Keratinocyte (primary cell): ENCODE data around the gene GSAP. TPM values are rescaled to one million over a fixed set of nuclear protein-coding genes. Genes with fewer than 3 reads are reported as not detected.

Experiments
- DNase-seq: peaks from one replicate; pipeline ENCODE4 v3.0.0-alpha.2; 2011; ENCODE audit warnings: low read depth, missing footprints, low spot score
- FAIRE-seq: peaks from 2 replicates; lab custom pipeline; 2011; peaks lifted over from hg19 to GRCh38; lab: Jason Lieb, UNC
- H2AFZ ChIP-seq: 2 replicates; pipeline ENCODE4 v1.6.0; 2012; ENCODE audit warnings: low read length, control low read depth, inconsistent platforms; ENCODE audit not compliant: control insufficient read depth
- H3K27ac ChIP-seq: 2 replicates; pipeline ENCODE4 v1.5.1; 2011; ENCODE audit warnings: low read length; ENCODE audit not compliant: control insufficient read depth, insufficient read depth
- H3K27me3 ChIP-seq: 3 replicates; pipeline ENCODE4 v1.6.0; 2011; ENCODE audit warnings: low read length; ENCODE audit not compliant: control insufficient read depth, insufficient read depth; ENCODE audit errors: extremely low read depth
- H3K36me3 ChIP-seq, 2 experiments: 2 replicates in 1 of 2; 3 replicates in 1 of 2; pipeline ENCODE4 v1.5.1; 2011; ENCODE audit warnings: low read length in 2 of 2, mild to moderate bottlenecking in 1 of 2; ENCODE audit not compliant: control insufficient read depth in 2 of 2, insufficient read depth in 2 of 2; ENCODE audit errors: extremely low read depth in 1 of 2
- H3K4me1 ChIP-seq: 3 replicates; pipeline ENCODE4 v1.5.1; 2011; ENCODE audit warnings: low read length; ENCODE audit not compliant: control insufficient read depth, insufficient read depth; ENCODE audit errors: extremely low read depth
- H3K4me2 ChIP-seq: 3 replicates; pipeline ENCODE4 v1.6.0; 2011; ENCODE audit warnings: low read depth, low read length; ENCODE audit not compliant: control insufficient read depth, insufficient read depth; ENCODE audit errors: extremely low read depth
- H3K4me3 ChIP-seq, 3 experiments: fragments of 200-600 bp in 1 of 3; sonication (generic) in 1 of 3; 2 replicates in 2 of 3; 3 replicates in 1 of 3; pipeline ENCODE4 v1.5.1; 2011 to 2016; ENCODE audit warnings: low read length in 3 of 3, mild to moderate bottlenecking in 3 of 3, control low read depth in 2 of 3, inconsistent platforms in 1 of 3, low read depth in 1 of 3, mixed read lengths in 1 of 3, mixed run types in 1 of 3, moderate library complexity in 1 of 3; ENCODE audit not compliant: control insufficient read depth in 2 of 3, insufficient read depth in 2 of 3; ENCODE audit errors: extremely low read depth in 1 of 3
- H3K79me2 ChIP-seq: 2 replicates; pipeline ENCODE4 v1.6.0; 2012; ENCODE audit warnings: low read length; ENCODE audit not compliant: control insufficient read depth, insufficient read depth
- H3K9ac ChIP-seq: 3 replicates; pipeline ENCODE4 v1.6.0; 2011; ENCODE audit warnings: low read length; ENCODE audit not compliant: control insufficient read depth, insufficient read depth; ENCODE audit errors: extremely low read depth
- H3K9me1 ChIP-seq: 3 replicates; pipeline ENCODE4 v1.6.0; 2011; ENCODE audit warnings: low read length; ENCODE audit not compliant: control insufficient read depth, insufficient read depth; ENCODE audit errors: extremely low read depth
- H3K9me3 ChIP-seq: 2 replicates; pipeline ENCODE4 v1.5.1; 2012; ENCODE audit warnings: low read depth, low read length; ENCODE audit not compliant: control insufficient read depth
- H4K20me1 ChIP-seq: 3 replicates; pipeline ENCODE4 v1.6.0; 2011; ENCODE audit warnings: low read length; ENCODE audit not compliant: control insufficient read depth, insufficient read depth; ENCODE audit errors: extremely low read depth
- EZH2 ChIP-seq: IDR thresholded peaks from one replicate; pipeline ENCODE4 v1.6.1; 2012; ENCODE audit warnings: inconsistent platforms, mild to moderate bottlenecking, low read length, moderate library complexity
- dilution Hi-C: fragments of 300-500 bp; cut with MboI; formaldehyde crosslinking; loops from one replicate; pipeline ENCODE4 v1.7.0; 2020; ENCODE audit warnings: low sequenced_read_pairs; ENCODE audit not compliant: extremely low pct_ligation_motif_present
- polyA plus RNA-seq, 5 experiments: library from polyadenylated mRNA; depleted of rRNA in 3 of 5; stranded (reverse) in 3 of 5; stranded (forward) in 1 of 5; unstranded in 1 of 5; fragments of >200 nt; gene quantifications; 1 replicate in 1 of 5; 2 replicates in 3 of 5; 3 replicates in 1 of 5; pipeline versions ENCODE4 v1.2.1 to v1.2.3, GENCODE V29; 2011 to 2012; ENCODE audit warnings: missing spikeins in 2 of 5, low read depth in 1 of 5, low replicate concordance in 1 of 5
- TF ChIP-seq, protein P1 (sequence below), 3 experiments: IDR thresholded peaks in 1 of 3; conservative IDR thresholded peaks in 1 of 3; optimal IDR thresholded peaks in 1 of 3; 2 replicates in 2 of 3; 3 replicates in 1 of 3; pipeline versions ENCODE3 to v1.5.1; 2011; ENCODE audit warnings: low read length in 3 of 3, mild to moderate bottlenecking in 3 of 3, moderate library complexity in 2 of 3, control low read depth in 1 of 3, inconsistent platforms in 1 of 3; ENCODE audit not compliant: insufficient read depth in 2 of 3; ENCODE audit errors: extremely low read depth in 1 of 3

The GSAP gene
- polyA plus RNA-seq, 1 donor (not counting 4 experiments of a cell fraction or from before 2014, with no cell fraction given), result 5.4 TPM

DNA sequence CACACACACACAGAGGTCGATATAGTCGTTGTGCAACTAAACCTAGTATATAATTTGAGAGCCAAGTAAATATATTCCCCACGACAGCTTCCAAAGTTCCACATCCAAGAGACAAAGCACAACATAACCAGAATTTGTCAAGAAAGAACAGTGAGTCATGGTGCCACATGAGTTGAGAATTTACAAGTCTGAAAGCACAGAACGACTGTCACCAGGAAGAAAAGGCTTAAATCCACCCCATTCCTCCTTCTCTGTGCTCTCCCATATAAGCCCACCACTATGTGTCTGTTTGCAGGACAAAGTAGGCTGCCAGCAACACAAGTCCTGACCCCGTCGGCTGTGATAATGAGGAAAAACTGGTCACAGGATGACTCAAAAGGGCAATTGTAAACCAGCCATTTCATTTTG is 32.8 kb downstream of the GSAP start:
- TF ChIP-seq, protein P1, sequence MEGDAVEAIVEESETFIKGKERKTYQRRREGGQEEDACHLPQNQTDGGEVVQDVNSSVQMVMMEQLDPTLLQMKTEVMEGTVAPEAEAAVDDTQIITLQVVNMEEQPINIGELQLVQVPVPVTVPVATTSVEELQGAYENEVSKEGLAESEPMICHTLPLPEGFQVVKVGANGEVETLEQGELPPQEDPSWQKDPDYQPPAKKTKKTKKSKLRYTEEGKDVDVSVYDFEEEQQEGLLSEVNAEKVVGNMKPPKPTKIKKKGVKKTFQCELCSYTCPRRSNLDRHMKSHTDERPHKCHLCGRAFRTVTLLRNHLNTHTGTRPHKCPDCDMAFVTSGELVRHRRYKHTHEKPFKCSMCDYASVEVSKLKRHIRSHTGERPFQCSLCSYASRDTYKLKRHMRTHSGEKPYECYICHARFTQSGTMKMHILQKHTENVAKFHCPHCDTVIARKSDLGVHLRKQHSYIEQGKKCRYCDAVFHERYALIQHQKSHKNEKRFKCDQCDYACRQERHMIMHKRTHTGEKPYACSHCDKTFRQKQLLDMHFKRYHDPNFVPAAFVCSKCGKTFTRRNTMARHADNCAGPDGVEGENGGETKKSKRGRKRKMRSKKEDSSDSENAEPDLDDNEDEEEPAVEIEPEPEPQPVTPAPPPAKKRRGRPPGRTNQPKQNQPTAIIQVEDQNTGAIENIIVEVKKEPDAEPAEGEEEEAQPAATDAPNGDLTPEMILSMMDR (optimal IDR thresholded peaks at IDR 0.05 in 1 of 3, IDR thresholded peaks at IDR 0.05 in 1 of 3, conservative IDR thresholded peaks at IDR 0.05 in 1 of 3; ENCODE audit: extremely low read depth in 1 of 3, insufficient read depth in 2 of 3, low read length in 3 of 3), result no peak
- TF ChIP-seq EZH2, result no peak
- Histone ChIP-seq H3K4me1 (no peaks in the 10 kb centered on the region), H3K27me3 (no peaks in the 10 kb centered on the region), H3K9me1 (no peaks in the 10 kb centered on the region), H3K9me3 (no peaks in the 10 kb centered on the region), H3K4me3 (no peak overlapping the region), H3K79me2 (no peaks in the 10 kb centered on the region), H3K4me2 (no peak overlapping the region), H3K27ac (no peak overlapping the region), H4K20me1 (no peaks in the 10 kb centered on the region), H3K36me3 (peaks cover 0 to 1% of the 10 kb centered on the region in 2 experiments), H3K9ac (no peak overlapping the region), H2AFZ (no peak overlapping the region)
- DNase-seq (no peak), FAIRE-seq (no peak)
- dilution Hi-C loops, result no loop called here

DNA sequence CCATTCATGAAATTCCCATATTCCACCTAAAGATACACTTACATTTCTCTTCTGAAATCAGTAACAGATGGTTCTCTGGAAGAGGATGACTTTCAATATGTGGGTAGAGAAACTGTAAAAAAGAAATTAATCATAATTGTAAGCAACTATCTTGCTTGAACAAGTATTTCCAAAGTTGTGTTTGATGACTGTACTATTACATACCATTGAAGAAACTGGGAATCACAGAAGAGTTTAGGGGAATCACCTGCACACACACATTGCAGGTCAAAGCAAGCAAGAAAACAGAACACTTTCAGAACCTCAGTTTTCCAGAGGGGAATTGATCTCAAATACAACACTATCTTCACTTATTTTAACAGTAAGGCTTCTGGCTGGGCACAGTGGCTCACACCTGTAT is 33.6 kb downstream of the GSAP start:
- no peak for DNase-seq
- H3K4me3 ChIP-seq, result no peak overlapping the region
- H4K20me1 ChIP-seq, result no peaks in the 10 kb centered on the region
- no peak for FAIRE-seq
- no peak for TF ChIP-seq EZH2
- TF ChIP-seq, protein P1 (optimal IDR thresholded peaks at IDR 0.05 in 1 of 3, IDR thresholded peaks at IDR 0.05 in 1 of 3, conservative IDR thresholded peaks at IDR 0.05 in 1 of 3; ENCODE audit: extremely low read depth in 1 of 3, insufficient read depth in 2 of 3, low read length in 3 of 3), result no peak
- H3K36me3 ChIP-seq, result peaks cover 0 to 1% of the 10 kb centered on the region in 2 experiments
- no peak overlapping the region for H3K9ac ChIP-seq
- H3K9me3 ChIP-seq, result no peaks in the 10 kb centered on the region
- no peak overlapping the region for H3K27ac ChIP-seq
- no peaks in the 10 kb centered on the region for H3K79me2 ChIP-seq
- H3K4me1 ChIP-seq, result no peaks in the 10 kb centered on the region
- no peak overlapping the region for H3K4me2 ChIP-seq
- dilution Hi-C loops, result no loop called here
- no peaks in the 10 kb centered on the region for H3K27me3 ChIP-seq
- H3K9me1 ChIP-seq, result no peaks in the 10 kb centered on the region
- no peak overlapping the region for H2AFZ ChIP-seq
